COLO668 (cell line): ENCODE data around the gene MID1IP1.
A peak's percentile ranks its signal among the peaks of the same experiment; 100 is the strongest.

Experiments used
- DNase-seq: peaks from one replicate; lab custom pipeline; 2025; ENCODE audit not compliant: unreplicated experiment; lab: John Stamatoyannopoulos, UW

Gene MID1IP1

GRCh38 chrX:38811515-38812243 lies 10.4 kb downstream of the MID1IP1 start:
- no peak for DNase-seq

GRCh38 chrX:38816155-38816554 lies 14.9 kb downstream of the MID1IP1 start:
- no peak for DNase-seq

- DNase-seq, result peak; percentile 26
Observed at GRCh38 chrX:38817004-38817703, 15.9 kb downstream of the MID1IP1 start.

GRCh38 chrX:38819163-38819562 lies 17.9 kb downstream of the MID1IP1 start:
- no peak for DNase-seq

GRCh38 chrX:38819709-38820108 lies 18.4 kb downstream of the MID1IP1 start:
- DNase-seq, result no peak

- DNase-seq, result no peak
Observed at GRCh38 chrX:38820751-38821150, 19.5 kb downstream of the MID1IP1 start.

- no peak for DNase-seq
Observed at GRCh38 chrX:38824176-38824575, 22.9 kb downstream of the MID1IP1 start.

GRCh38 chrX:38831949-38832348 lies 30.7 kb downstream of the MID1IP1 start:
- DNase-seq, result no peak

GRCh38 chrX:38837389-38837788 lies 36.1 kb downstream of the MID1IP1 start:
- no peak for DNase-seq

GRCh38 chrX:38839277-38839676 lies 38.0 kb downstream of the MID1IP1 start:
- no peak for DNase-seq

- DNase-seq, result no peak
Observed at GRCh38 chrX:38839944-38840343, 38.7 kb downstream of the MID1IP1 start.

- no peak for DNase-seq
Observed at GRCh38 chrX:38841750-38842149, 40.5 kb downstream of the MID1IP1 start.

- no peak for DNase-seq
Observed at GRCh38 chrX:38845426-38845825, 44.2 kb downstream of the MID1IP1 start.

- no peak for DNase-seq
Observed at GRCh38 chrX:38847206-38847902, 46.1 kb downstream of the MID1IP1 start.

- DNase-seq, result no peak
Observed at GRCh38 chrX:38847903-38848230, 46.6 kb downstream of the MID1IP1 start.

- no peak for DNase-seq
Observed at GRCh38 chrX:38848671-38849455, 47.6 kb downstream of the MID1IP1 start.

GRCh38 chrX:38850807-38851544 lies 49.7 kb downstream of the MID1IP1 start:
- no peak for DNase-seq

- DNase-seq, result no peak
Observed at GRCh38 chrX:38854305-38854704, 53.0 kb downstream of the MID1IP1 start.
